HG03045 (cell line): Measurements from ENCODE around the gene SLC2A9.
A peak's percentile ranks its signal among the peaks of the same experiment; 100 is the strongest.

Source experiments
- ATAC-seq: cut with Tn5 transposase; IDR thresholded peaks from one replicate; pipeline ENCODE4 v1.9.1; 2021; ENCODE audit warnings: mild to moderate bottlenecking, moderate library complexity; ENCODE audit not compliant: unreplicated experiment

Gene SLC2A9

GRCh38 chr4:9969526-9970398, 51.5 kb downstream of the SLC2A9 start:
- ATAC-seq, result peak; percentile 36

GRCh38 chr4:9968472-9968871, 52.8 kb downstream of the SLC2A9 start:
- no peak for ATAC-seq

GRCh38 chr4:9964879-9965278, 56.4 kb downstream of the SLC2A9 start:
- ATAC-seq, result no peak

- no peak for ATAC-seq
Observed at GRCh38 chr4:9963328-9963727, 58.0 kb downstream of the SLC2A9 start.

GRCh38 chr4:9962611-9963314, 58.5 kb downstream of the SLC2A9 start:
- ATAC-seq, result no peak

GRCh38 chr4:9954468-9954867, 66.8 kb downstream of the SLC2A9 start:
- ATAC-seq, result no peak

GRCh38 chr4:9953089-9953488, 68.2 kb downstream of the SLC2A9 start:
- ATAC-seq, result no peak

GRCh38 chr4:9952415-9952950, 68.8 kb downstream of the SLC2A9 start:
- ATAC-seq, result no peak

GRCh38 chr4:9949573-9949972, 71.7 kb downstream of the SLC2A9 start:
- no peak for ATAC-seq

- no peak for ATAC-seq
Observed at GRCh38 chr4:9947168-9948062, 73.9 kb downstream of the SLC2A9 start.

- no peak for ATAC-seq
Observed at GRCh38 chr4:9946170-9946569, 75.1 kb downstream of the SLC2A9 start.

GRCh38 chr4:9944431-9945425, 76.6 kb downstream of the SLC2A9 start:
- no peak for ATAC-seq

GRCh38 chr4:9943761-9944160, 77.5 kb downstream of the SLC2A9 start:
- no peak for ATAC-seq

- ATAC-seq, result no peak
Observed at GRCh38 chr4:9942921-9943600, 78.2 kb downstream of the SLC2A9 start.

GRCh38 chr4:9942139-9942538, 79.2 kb downstream of the SLC2A9 start:
- ATAC-seq, result no peak

- no peak for ATAC-seq
Observed at GRCh38 chr4:9940041-9940440, 81.3 kb downstream of the SLC2A9 start.

- ATAC-seq, result no peak
Observed at GRCh38 chr4:9938933-9939332, 82.4 kb downstream of the SLC2A9 start.

GRCh38 chr4:9937078-9937477, 84.2 kb downstream of the SLC2A9 start:
- ATAC-seq, result no peak

- ATAC-seq, result no peak
Observed at GRCh38 chr4:9936129-9936644, 85.1 kb downstream of the SLC2A9 start.
